Subcutaneous abdominal adipose tissue (tissue), 5 donors: Measurements from ENCODE around the gene NPTX1.

Source experiments
- H3K27ac ChIP-seq: one replicate; pipeline ENCODE4 v1.7.0; 2013; ENCODE audit warnings: low read depth, mild to moderate bottlenecking, inconsistent platforms, low read length, moderate library complexity
- H3K27me3 ChIP-seq, 5 donors: one replicate each; pipeline ENCODE4 v1.7.0; 2013; ENCODE audit warnings: low read length in 5 of 5, inconsistent platforms in 1 of 5; ENCODE audit not compliant: control insufficient read depth in 5 of 5, insufficient read depth in 4 of 5
- H3K36me3 ChIP-seq, 5 donors: one replicate each; pipeline ENCODE4 v1.7.0; 2013; ENCODE audit warnings: low read length in 5 of 5; ENCODE audit not compliant: control insufficient read depth in 5 of 5, insufficient read depth in 5 of 5
- H3K4me1 ChIP-seq, 5 donors: one replicate each; pipeline ENCODE4 v1.7.0; 2013; ENCODE audit warnings: low read length in 5 of 5, mild to moderate bottlenecking in 3 of 5, moderate library complexity in 1 of 5; ENCODE audit not compliant: control insufficient read depth in 5 of 5, insufficient read depth in 5 of 5
- H3K4me3 ChIP-seq, 5 donors: one replicate each; pipeline ENCODE4 v1.7.0; 2013; ENCODE audit warnings: low read length in 5 of 5, low read depth in 1 of 5
- H3K9ac ChIP-seq, 5 donors: one replicate each; pipeline ENCODE4 v1.7.0; 2013; ENCODE audit warnings: low read length in 5 of 5, mild to moderate bottlenecking in 4 of 5, moderate library complexity in 3 of 5
- H3K9me3 ChIP-seq, 5 donors: one replicate each; pipeline ENCODE4 v1.7.0; 2013; ENCODE audit warnings: low read length in 5 of 5; ENCODE audit not compliant: control insufficient read depth in 5 of 5
- donor health status: healthy.
- donor health status: healthy.
- donor health status: healthy.
- donor health status: healthy.
- donor health status: healthy.

The NPTX1 gene

DNA sequence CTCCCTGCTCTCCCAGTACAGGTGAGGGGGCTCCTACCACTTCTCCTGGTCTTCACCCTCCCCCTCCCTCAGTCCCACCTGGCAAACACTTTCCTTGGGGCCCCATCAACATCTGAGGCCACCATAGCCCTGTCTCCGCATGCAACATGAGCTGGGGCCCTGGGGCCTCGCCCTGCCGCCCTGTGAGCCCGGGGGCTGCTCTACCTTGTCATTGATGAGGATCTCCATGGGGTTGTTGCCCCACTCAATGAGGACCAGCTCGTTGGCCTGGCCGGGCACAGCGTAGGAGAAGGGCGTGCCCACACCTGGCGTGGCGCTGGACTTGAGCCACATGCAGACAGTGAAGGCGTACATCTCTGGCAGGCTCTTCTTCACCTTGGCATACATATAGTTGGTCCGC, 3.4 kb downstream of the NPTX1 start:
- H3K9ac ChIP-seq, result no peak overlapping the region

DNA sequence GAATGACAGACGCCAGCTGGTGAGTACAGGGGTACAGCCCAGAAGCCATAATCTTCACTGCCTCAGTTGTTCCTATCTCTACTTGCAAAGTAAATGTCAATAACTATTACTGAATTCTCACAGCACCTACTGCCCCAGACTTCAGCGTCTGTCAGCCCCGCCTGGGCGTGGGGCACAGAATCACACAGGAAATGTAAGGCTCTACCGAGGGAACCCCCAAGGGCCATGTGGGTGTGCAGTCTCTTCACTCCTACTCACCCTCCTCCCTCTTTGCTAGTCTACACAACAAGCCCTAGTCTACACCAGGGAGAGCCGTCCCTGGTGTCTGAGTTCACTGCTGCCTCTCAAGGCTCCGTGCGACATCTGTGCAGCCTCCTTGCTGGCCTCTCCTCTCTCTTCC, 4.5 kb downstream of the NPTX1 start:
- peaks cover 62 to 88% (median 84%) of the 10 kb centered on the region in 5 donors for H3K27me3 ChIP-seq
- H3K4me1 ChIP-seq, result peaks cover 0 to 23% (median 19%) of the 10 kb centered on the region in 5 donors
- no peak overlapping the region for H3K27ac ChIP-seq
- H3K4me3 ChIP-seq, result no peak overlapping the region
- no peaks in the 10 kb centered on the region for H3K36me3 ChIP-seq
- H3K9ac ChIP-seq, result no peak overlapping the region
- no peaks in the 10 kb centered on the region for H3K9me3 ChIP-seq

More for the DNA sequence above, 3.4 kb downstream of the NPTX1 start:
- Histone ChIP-seq H3K4me3 (no peak overlapping the region), H3K27me3 (peaks cover 57 to 91% (median 83%) of the 10 kb centered on the region in 5 donors), H3K36me3 (no peaks in the 10 kb centered on the region), H3K4me1 (peaks cover 0 to 33% (median 27%) of the 10 kb centered on the region in 5 donors), H3K9me3 (no peaks in the 10 kb centered on the region), H3K27ac (no peak overlapping the region)

DNA sequence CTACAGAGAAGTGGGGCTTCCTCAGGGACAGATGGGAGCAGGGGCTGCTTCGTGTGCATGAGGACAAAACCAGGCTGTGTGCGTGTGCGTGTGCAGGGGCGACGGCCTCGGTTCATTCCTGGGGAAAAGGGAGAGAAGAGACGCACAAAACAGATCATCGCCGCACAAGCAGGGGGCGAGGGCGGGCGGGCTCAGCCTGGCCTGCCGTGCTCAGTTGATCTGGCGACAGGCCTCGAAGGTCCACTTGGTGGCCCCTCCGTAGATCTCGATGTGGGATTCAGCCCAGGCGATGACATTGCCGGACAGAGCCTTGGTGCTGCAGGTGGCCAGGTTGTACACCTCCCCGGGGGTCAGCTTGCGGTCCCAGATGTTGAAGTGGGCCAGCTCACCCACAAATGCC, 5.8 kb downstream of the NPTX1 start:
- Histone ChIP-seq H3K4me1 (peaks cover 0 to 15% (median 13%) of the 10 kb centered on the region in 5 donors), H3K27me3 (peaks cover 62 to 92% (median 91%) of the 10 kb centered on the region in 5 donors), H3K36me3 (no peaks in the 10 kb centered on the region), H3K4me3 (no peak overlapping the region), H3K27ac (no peak overlapping the region), H3K9me3 (no peaks in the 10 kb centered on the region), H3K9ac (no peak overlapping the region)

DNA sequence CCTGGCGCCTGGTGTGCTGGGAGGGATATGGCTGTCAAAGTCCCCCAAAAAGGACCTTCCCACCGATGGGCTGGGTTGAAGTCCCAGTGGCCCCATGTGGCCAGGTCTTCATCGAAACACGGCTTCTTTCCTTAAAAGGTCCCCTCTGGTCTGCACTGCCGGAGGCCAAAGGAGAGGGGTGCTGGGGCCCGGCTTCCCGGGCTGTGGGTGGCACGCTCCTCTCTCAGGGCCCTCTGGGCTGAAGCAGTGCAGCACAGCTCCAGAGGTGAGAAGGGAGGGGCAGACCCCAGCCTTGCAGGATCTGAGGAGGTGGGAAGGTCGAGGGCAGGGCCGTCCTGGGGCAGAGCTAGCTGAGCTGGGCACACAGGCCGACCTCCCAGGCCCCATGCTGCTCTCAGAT, 6.7 kb downstream of the NPTX1 start:
- Histone ChIP-seq H3K27me3 (peaks cover 54 to 92% (median 87%) of the 10 kb centered on the region in 5 donors), H3K27ac (no peak overlapping the region)

DNA sequence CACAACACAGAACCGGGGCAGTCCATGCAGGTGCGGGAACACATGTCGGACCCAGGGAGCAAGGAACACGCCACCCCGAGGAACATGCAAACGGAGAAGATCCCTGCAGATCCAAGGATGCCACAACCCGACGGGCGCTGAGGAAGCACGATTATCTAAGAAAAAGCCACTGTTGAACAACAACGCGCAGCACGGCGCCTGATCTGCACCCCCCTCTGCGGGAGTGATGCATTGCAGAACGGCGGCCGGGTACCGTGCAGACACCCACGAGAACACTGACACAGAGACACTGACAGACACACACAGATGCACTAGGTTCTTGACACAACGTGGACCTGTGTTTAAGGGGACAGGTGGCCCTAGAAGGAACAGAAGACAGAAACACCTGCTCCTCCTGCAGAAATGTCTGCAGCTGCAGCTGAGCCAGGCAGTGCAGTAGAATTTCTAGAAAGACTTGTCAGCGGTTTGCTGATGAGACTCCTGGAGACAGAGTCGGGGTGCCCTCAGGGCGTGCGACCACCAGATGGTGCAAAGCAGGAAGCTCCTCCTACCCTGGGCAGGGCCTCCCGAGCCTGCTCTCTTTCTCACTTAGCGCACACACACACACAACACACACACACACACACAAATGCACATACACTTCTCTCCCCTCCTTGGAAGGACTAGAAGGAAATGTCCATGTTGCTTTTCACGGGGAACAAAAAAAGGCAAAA, 7.5 kb downstream of the NPTX1 start:
- Histone ChIP-seq H3K27ac (no peak overlapping the region), H3K36me3 (no peaks in the 10 kb centered on the region), H3K27me3 (peaks cover 54 to 91% (median 86%) of the 10 kb centered on the region in 5 donors), H3K4me1 (no peaks in the 10 kb centered on the region), H3K9ac (no peak overlapping the region), H3K9me3 (no peaks in the 10 kb centered on the region), H3K4me3 (no peak overlapping the region)

More for the DNA sequence above, 6.7 kb downstream of the NPTX1 start:
- no peak overlapping the region for H3K9ac ChIP-seq
- peaks cover 0 to 6% (median 3%) of the 10 kb centered on the region in 5 donors for H3K4me1 ChIP-seq
- H3K9me3 ChIP-seq, result no peaks in the 10 kb centered on the region
- H3K36me3 ChIP-seq, result no peaks in the 10 kb centered on the region
- no peak overlapping the region for H3K4me3 ChIP-seq

DNA sequence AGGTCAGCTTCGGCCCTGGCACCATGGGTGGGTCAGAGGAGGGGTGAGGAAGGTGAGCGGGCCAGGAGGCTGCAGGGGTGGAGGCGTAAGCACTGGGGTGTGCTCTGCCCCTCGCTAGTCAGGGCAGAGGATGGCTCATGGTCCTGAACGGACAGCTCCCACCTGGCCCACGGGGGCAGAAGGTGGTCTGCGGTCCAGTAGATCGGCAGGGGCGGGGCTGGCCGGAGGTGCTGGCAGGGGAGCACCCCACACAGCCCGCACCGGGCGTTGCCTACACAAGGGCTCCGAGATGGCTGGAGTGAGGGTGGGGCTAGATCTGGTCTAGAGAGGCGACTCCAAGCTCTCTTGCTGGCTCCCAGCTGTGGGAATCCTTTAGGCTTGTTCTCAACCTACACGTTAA, 8.2 kb downstream of the NPTX1 start:
- no peaks in the 10 kb centered on the region for H3K36me3 ChIP-seq
- H3K27me3 ChIP-seq, result peaks cover 47 to 87% (median 80%) of the 10 kb centered on the region in 5 donors
- no peaks in the 10 kb centered on the region for H3K4me1 ChIP-seq
- no peak overlapping the region for H3K9ac ChIP-seq
- H3K9me3 ChIP-seq, result no peaks in the 10 kb centered on the region
- H3K4me3 ChIP-seq, result no peak overlapping the region
- H3K27ac ChIP-seq, result no peak overlapping the region

DNA sequence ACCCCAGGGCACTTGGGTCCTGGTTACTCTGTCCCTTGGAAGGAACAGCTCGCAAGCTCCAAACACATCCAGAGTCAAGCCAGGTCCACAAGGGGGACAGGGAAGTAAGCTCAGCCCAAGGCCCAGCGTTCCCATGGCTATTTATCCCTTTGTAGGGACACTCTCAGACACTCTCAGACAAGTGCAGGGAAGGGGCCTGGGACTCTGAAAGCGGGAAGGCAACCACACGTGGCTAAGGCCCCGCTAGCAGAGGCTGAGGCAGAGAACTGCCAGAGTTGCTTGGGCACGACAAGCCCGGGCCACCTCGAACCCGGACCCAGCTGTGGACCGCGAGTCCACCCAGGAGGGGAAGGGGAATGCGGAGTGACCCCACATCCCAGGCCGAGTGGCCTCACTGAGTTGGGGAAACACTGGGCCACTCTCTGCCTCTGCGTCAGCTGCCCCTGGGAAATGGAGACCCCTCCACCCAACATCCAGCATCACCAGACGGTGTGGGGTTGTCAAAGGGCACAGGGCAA, 10.2 kb downstream of the NPTX1 start:
- Histone ChIP-seq H3K27ac (no peak overlapping the region), H3K9ac (no peak overlapping the region), H3K4me1 (no peaks in the 10 kb centered on the region), H3K36me3 (no peaks in the 10 kb centered on the region), H3K4me3 (no peak overlapping the region), H3K9me3 (no peaks in the 10 kb centered on the region), H3K27me3 (peaks cover 33 to 67% (median 60%) of the 10 kb centered on the region in 5 donors)

DNA sequence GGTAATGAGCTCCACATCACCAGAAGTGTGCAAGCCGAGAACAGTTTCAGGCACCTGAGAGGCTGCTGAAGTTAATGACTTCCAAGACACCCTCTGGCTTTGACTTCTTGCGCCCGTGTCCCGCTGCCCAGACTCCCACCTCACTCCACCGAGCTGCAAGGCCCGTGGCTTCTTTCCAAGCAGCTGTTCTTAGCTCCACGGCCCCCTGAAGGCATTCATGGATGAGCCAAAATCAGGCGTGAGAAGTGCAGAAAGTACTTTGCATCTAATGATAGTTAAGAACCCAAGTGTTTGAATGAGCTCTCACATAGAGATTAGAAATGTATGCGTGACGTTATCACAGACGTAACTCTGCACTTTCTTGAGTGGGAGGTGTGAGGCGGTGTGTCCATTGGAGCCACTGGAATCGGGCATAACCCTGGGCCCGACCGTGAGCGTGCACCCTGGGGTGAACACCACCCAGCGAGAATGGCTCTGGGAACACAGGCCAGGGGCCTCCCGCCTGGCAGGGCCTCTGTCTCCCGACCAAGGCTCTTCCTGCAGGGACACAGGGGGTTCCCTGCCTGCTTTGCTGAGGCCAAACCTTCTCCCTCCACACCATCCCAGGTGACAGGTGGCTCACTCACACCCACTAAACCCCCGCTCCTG, 11.0 kb downstream of the NPTX1 start:
- H3K9me3 ChIP-seq, result no peaks in the 10 kb centered on the region
- peaks cover 29 to 60% (median 54%) of the 10 kb centered on the region in 5 donors for H3K27me3 ChIP-seq
- no peaks in the 10 kb centered on the region for H3K36me3 ChIP-seq
- H3K4me3 ChIP-seq, result no peak overlapping the region
- H3K4me1 ChIP-seq, result peaks cover 0 to 4% (median 0%) of the 10 kb centered on the region in 5 donors
- no peak overlapping the region for H3K9ac ChIP-seq
- no peak overlapping the region for H3K27ac ChIP-seq

DNA sequence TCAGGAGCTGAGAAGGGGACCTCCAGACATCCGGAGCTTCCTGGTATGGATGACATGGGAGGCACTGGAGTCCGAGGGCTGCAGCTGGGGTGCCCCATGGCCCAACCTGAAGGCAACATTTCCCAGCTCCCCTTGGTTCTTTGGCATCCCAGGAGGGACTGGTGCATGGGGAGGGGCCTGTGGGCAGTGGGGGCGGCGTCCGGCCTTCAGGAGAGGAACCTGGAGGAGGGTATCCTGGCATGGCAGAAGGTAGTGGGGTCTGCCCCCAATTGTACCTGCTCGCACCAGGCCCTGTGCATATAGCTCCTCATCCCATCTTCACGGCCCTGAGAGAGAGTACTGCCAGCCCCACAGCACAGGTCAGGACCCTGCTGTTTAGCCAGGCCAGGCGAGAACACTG, 11.9 kb downstream of the NPTX1 start:
- Histone ChIP-seq H3K9me3 (no peaks in the 10 kb centered on the region), H3K4me1 (peaks cover 0 to 7% (median 0%) of the 10 kb centered on the region in 5 donors), H3K4me3 (no peak overlapping the region), H3K36me3 (no peaks in the 10 kb centered on the region), H3K27ac (no peak overlapping the region), H3K27me3 (peaks cover 27 to 52% (median 45%) of the 10 kb centered on the region in 5 donors), H3K9ac (no peak overlapping the region)

DNA sequence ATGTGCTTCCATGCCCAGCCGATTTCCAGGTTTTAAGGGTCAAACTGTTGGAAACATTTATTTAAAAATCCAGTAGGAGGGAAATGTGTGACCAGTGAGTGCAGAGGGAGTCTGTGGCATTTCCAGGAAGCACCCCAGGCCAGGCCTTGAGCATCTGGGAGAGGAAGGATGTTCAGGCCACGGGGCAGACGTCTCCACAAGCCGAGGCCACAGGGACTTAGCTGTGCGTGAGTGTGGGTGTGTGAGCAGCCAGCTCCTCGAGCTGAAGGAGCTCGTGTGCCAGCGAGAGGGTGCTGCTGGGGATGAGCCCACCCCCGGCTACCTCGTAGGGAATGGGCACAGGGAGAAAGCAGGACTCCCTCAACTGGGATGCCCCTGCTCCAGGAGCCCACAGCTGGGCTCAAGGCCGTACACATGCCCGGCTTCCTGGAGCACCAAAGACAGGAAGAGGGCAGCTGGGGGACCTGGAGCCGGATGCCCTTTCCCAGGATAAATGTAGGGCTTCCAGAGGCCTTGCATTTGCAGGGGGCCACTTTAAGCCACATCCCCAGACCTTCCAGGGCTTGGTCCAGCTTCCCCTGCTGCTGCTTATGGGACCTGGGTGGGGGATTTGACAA, 12.5 kb downstream of the NPTX1 start:
- Histone ChIP-seq H3K4me3 (no peak overlapping the region), H3K9me3 (no peaks in the 10 kb centered on the region), H3K4me1 (peaks cover 0 to 7% (median 0%) of the 10 kb centered on the region in 5 donors), H3K27ac (no peak overlapping the region), H3K36me3 (no peaks in the 10 kb centered on the region), H3K9ac (no peak overlapping the region), H3K27me3 (peaks cover 21 to 48% (median 42%) of the 10 kb centered on the region in 5 donors)
